Gastroesophageal sphincter (tissue), 4 donors: ENCODE measurements around the gene CEBPA. TPM values are rescaled to one million over a fixed set of nuclear protein-coding genes. Genes with fewer than 3 reads are reported as not detected.
A peak's percentile ranks its signal among the peaks of the same experiment; 100 is the strongest.
"Not testable (repeated sequence)": the region's sequence is repeated elsewhere in the genome, so short reads cannot be mapped to it uniquely, and the experiment has no call there.

ENCODE experiments used
- ATAC-seq: fragments of 150-250 bp; one replicate; pipeline ENCODE4 v1.9.1; 2016; ENCODE audit warnings: mild to moderate bottlenecking, moderate library complexity
- H3K27ac ChIP-seq, 4 donors: fragments of 200-600 bp; sonication (generic) in 3 of 4; 1 replicate in 3 of 4; 2 replicates in 1 of 4; pipeline ENCODE4 v1.5.1; 2016 to 2019
- H3K27me3 ChIP-seq: fragments of 200-600 bp; sonication (generic); one replicate; pipeline ENCODE4 v1.5.1; 2019
- H3K36me3 ChIP-seq, 2 donors: fragments of 200-600 bp; sonication (generic); one replicate each; pipeline ENCODE4 v1.5.1; 2019; ENCODE audit warnings: control low read depth in 1 of 2
- H3K4me1 ChIP-seq, 3 donors: fragments of 200-600 bp; sonication (generic); 1 replicate in 2 of 3; 2 replicates in 1 of 3; pipeline ENCODE4 v1.5.1; 2016 to 2019; ENCODE audit warnings: control low read depth in 2 of 3
- H3K4me3 ChIP-seq, 2 donors: fragments of 200-600 bp; sonication (generic); one replicate each; pipeline ENCODE4 v1.5.1; 2019; ENCODE audit warnings: mild to moderate bottlenecking in 1 of 2, moderate library complexity in 1 of 2
- H3K9me3 ChIP-seq, 3 donors: fragments of 200-600 bp; sonication (generic); one replicate each; pipeline ENCODE4 v1.5.1; 2017 to 2019; ENCODE audit warnings: control low read depth in 2 of 3
- EP300 ChIP-seq: sonication (generic); formaldehyde crosslinking; IDR thresholded peaks from one replicate; pipeline ENCODE4 v1.6.1; 2017; ENCODE audit warnings: antibody characterized with exemption, mild to moderate bottlenecking
- POLR2A ChIP-seq, 2 donors: fragments of 450-650 bp; IDR thresholded peaks; one replicate each; pipeline ENCODE4 v1.6.1; 2017; ENCODE audit warnings: antibody characterized with exemption in 2 of 2, mild to moderate bottlenecking in 2 of 2, moderate library complexity in 1 of 2
- POLR2AphosphoS5 ChIP-seq: sonication (generic); formaldehyde crosslinking; IDR thresholded peaks from one replicate; pipeline ENCODE4 v1.6.1; 2017; ENCODE audit warnings: antibody characterized with exemption
- WGBS, 2 donors: methylation state at CpG; one replicate each; pipeline ENCODE4 v1.1.5; 2018; ENCODE audit warnings: low coverage in 1 of 2; 5-methylcytosine and 5-hydroxymethylcytosine counted together
- total RNA-seq, 4 donors: library from RNA; depleted of rRNA; stranded (reverse); fragments of >200 nt; gene quantifications; one replicate each; pipeline ENCODE4 v1.1.0, GENCODE V29; 2016
- TF ChIP-seq, protein P1 (sequence below), 4 experiments: fragments of 200-600 bp in 2 of 4; fragments of 450-650 bp in 2 of 4; sonication (generic) in 1 of 4; IDR thresholded peaks; one replicate each; pipeline ENCODE4 v1.5.1; 2017 to 2019; ENCODE audit warnings: antibody characterized with exemption in 4 of 4, mild to moderate bottlenecking in 2 of 4, moderate library complexity in 2 of 4

CEBPA gene
- total RNA-seq, 4 donors from 2014 or later, result 7.0 to 11.3 (median 9.0) TPM

DNA sequence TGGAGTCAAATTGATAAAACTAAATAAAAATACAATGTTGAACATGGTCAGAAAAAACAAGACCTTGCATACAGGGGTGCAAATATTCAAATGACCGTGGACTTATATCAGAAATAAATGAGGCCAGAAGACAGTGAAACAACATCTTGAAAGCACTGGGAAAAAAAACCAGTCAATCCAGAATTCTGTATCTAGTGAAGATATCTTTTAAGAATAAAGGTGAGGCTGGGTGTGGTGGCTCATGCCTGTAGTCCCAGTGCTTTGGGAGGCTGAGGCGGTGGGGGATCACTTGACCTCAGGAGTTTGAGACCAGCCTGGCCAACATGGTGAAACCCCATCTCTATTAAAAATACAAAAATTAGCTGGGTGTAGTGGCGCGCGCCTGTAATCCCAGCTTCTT, 15.2 kb upstream of the CEBPA start:
- H3K4me3 ChIP-seq, result no peak overlapping the region
- WGBS, 2 donors, result 80 to 100% methylated on average over 1 to 5 of the region's 5 CpGs
- ATAC-seq, result no peak
- peaks cover 11% of the 10 kb centered on the region for H3K27me3 ChIP-seq
- no peak overlapping the region for H3K27ac ChIP-seq
- H3K9me3 ChIP-seq, result peaks cover 0 to 11% (median 0%) of the 10 kb centered on the region in 3 donors
- no peaks in the 10 kb centered on the region for H3K4me1 ChIP-seq
- TF ChIP-seq EP300 (no peak), POLR2A (IDR thresholded peaks at IDR 0.05) (no peak), POLR2AphosphoS5 (no peak)
- no peaks in the 10 kb centered on the region for H3K36me3 ChIP-seq

DNA sequence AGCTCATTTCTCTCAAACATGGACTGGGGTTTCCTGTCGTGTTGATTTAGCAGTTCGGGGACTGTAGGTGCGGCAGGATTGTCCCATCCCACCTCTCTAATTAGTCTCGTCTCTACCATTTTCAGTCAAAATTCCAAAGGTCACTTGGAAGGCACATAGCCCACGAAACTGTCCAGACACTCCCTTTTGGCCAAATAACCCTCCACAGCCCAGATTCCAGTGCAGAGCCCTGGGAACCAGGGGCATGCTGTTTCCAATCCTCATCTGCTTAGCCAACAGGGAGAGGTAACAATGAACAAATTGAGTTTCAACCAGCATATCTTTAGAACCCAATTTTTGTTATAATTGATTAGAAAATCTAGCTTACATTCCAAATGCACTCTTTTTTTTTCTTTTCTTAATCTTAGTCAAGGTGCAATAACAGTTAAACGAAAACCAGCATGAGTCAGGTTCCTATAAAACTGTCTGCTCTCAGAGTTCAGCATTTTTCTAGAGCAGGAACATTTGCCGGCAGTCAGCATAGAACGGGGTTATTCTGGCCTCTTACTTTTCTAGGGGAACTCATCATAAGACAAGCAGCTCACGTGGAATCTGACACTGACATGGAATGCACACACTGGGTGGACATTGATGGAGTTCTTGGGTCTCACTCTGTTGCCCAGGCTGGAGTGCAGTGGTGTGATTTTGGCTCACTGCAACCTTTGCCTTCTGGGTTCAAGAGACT, 14.4 kb upstream of the CEBPA start:
- peaks cover 0 to 8% (median 0%) of the 10 kb centered on the region in 3 donors for H3K9me3 ChIP-seq

DNA sequence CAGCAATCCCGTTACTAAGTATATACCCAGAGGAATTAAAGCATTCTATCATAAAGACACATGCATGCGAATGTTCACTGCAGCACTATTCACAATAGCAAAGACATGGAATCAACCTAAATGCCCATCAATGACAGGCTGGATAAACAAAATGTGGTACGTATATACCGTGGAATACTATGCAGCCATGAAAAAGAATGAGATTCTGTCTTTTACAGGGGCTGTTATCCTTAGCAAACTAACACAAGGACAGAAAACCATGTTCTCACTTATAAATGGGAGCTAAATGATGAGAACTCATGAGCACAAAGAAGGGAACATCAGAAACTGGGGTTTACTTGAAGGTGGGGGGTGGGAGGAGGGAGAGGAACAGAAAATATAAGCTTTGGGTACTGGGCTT, 10.5 kb upstream of the CEBPA start:
- H3K4me1 ChIP-seq, H3K4me3 ChIP-seq, ATAC-seq, H3K9me3 ChIP-seq, H3K36me3 ChIP-seq, H3K27ac ChIP-seq: not testable (repeated sequence)
- WGBS, 2 donors, result 38 to 80% methylated on average over 1 to 4 of the region's 4 CpGs
- H3K27me3 ChIP-seq, result peaks cover 40% of the 10 kb centered on the region

More for the DNA sequence above, 14.4 kb upstream of the CEBPA start:
- no peak overlapping the region for H3K27ac ChIP-seq
- peaks cover 18% of the 10 kb centered on the region for H3K27me3 ChIP-seq
- WGBS, 2 donors, result 38 to 57% methylated on average over 6 to 8 of the region's 9 CpGs
- no peaks in the 10 kb centered on the region for H3K36me3 ChIP-seq
- TF ChIP-seq POLR2A (IDR thresholded peaks at IDR 0.05), result no peak
- no peak for TF ChIP-seq EP300
- no peak for TF ChIP-seq POLR2AphosphoS5
- TF ChIP-seq, protein P1, sequence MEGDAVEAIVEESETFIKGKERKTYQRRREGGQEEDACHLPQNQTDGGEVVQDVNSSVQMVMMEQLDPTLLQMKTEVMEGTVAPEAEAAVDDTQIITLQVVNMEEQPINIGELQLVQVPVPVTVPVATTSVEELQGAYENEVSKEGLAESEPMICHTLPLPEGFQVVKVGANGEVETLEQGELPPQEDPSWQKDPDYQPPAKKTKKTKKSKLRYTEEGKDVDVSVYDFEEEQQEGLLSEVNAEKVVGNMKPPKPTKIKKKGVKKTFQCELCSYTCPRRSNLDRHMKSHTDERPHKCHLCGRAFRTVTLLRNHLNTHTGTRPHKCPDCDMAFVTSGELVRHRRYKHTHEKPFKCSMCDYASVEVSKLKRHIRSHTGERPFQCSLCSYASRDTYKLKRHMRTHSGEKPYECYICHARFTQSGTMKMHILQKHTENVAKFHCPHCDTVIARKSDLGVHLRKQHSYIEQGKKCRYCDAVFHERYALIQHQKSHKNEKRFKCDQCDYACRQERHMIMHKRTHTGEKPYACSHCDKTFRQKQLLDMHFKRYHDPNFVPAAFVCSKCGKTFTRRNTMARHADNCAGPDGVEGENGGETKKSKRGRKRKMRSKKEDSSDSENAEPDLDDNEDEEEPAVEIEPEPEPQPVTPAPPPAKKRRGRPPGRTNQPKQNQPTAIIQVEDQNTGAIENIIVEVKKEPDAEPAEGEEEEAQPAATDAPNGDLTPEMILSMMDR (IDR thresholded peaks at IDR 0.05), result no peak
- no peak for ATAC-seq
- no peaks in the 10 kb centered on the region for H3K4me1 ChIP-seq
- no peak overlapping the region for H3K4me3 ChIP-seq

DNA sequence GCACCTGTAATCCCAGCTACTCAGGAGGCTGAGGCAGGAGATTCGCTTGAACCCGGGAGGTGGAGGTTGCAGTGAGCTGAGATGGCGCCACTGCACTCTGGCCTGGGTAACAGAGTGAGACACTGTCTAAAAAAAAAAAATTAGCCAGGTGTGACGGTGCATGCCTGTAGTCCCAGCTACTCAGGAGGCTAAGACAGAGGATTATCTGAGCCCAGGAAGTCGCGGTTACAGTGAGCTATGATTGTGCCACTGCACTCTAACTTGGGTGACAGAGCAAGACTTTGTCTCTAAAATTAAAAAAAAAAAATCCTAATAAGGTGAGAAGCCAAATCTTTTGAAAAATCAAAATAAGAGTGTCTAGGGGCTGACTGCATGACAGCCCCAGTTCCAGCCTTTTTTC, 9.7 kb upstream of the CEBPA start:
- H3K4me3 ChIP-seq, result no peak overlapping the region
- H3K27me3 ChIP-seq, result peaks cover 40% of the 10 kb centered on the region
- no peaks in the 10 kb centered on the region for H3K4me1 ChIP-seq
- 100% methylated on average over 4 of the region's 6 CpGs; no CpG with 5 or more reads in 1 of the 2 donors for WGBS, 2 donors
- no peak for ATAC-seq
- no peaks in the 10 kb centered on the region for H3K9me3 ChIP-seq
- no peaks in the 10 kb centered on the region for H3K36me3 ChIP-seq
- TF ChIP-seq EP300, result no peak
- TF ChIP-seq, protein P1 (IDR thresholded peaks at IDR 0.05), result no peak
- TF ChIP-seq POLR2A (IDR thresholded peaks at IDR 0.05), result no peak
- TF ChIP-seq POLR2AphosphoS5, result no peak
- H3K27ac ChIP-seq, result no peak overlapping the region

DNA sequence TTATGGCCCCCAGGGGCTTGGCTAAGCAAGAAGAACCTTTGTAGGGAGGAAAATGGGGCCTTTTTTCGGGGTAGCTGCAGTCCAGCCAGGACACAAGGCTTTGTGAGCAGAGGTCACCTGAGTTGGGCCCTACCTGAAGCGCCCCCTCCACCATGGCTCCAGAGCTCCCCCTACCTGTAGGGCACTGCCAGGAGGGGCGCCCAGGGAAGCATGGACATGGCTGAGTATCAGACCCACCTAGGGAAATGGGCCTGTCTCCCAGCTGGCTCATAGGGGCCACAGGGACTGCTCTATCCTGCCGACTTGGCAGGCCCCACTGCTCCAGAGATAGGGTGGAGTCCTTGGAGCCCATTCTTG, 9.0 kb upstream of the CEBPA start:
- H3K27ac ChIP-seq, result no peak overlapping the region
- no peaks in the 10 kb centered on the region for H3K4me1 ChIP-seq
- H3K27me3 ChIP-seq, result peaks cover 40% of the 10 kb centered on the region
- 90 to 100% methylated on average over 1 to 2 of the region's 4 CpGs for WGBS, 2 donors
- H3K4me3 ChIP-seq, result no peak overlapping the region
- no peaks in the 10 kb centered on the region for H3K9me3 ChIP-seq
- no peak for ATAC-seq
- TF ChIP-seq EP300, result no peak
- TF ChIP-seq, protein P1 (IDR thresholded peaks at IDR 0.05), result peak in 1 of 4 experiments; percentile 14
- no peaks in the 10 kb centered on the region for H3K36me3 ChIP-seq

DNA sequence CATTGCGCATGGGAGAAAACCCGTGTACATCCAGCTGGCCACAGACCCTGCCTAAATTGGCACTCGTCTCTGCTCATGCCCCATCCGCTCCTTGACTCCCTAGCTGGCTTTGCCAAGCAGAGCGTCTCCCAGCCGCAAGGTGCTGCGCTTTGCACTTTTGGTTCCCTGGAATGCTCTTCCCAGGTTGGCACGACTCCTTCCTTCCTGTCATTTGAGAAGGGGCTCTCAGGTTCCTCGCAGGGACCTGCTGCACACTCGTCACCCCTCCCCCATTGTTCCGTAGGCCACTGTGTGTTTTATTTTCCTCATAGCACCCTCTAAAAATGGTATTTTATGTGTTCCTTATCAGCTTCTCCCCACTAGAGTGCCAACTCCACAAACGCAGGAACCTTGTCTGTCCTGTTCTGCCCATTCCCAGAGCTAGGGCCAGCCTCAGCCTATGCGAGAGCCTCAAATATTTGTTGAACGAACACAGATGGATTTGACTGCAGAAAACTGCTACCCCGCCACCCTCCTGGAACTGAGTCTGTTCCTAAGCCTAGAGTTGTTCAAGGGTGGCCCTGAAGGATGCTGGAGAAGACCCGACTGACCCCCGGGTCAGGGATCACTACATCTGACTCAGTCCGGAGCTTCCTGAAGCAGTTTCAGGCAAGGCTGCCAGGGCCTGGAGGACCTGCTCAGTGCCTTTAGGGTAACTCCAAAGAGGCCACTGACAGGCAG, 8.4 kb upstream of the CEBPA start:
- no peaks in the 10 kb centered on the region for H3K36me3 ChIP-seq
- H3K27ac ChIP-seq, result no peak overlapping the region
- WGBS, 2 donors, result 58 to 67% methylated on average over 10 to 14 of the region's 18 CpGs
- no peaks in the 10 kb centered on the region for H3K4me1 ChIP-seq
- no peak for ATAC-seq
- H3K27me3 ChIP-seq, result peaks cover 40% of the 10 kb centered on the region
- TF ChIP-seq, protein P1 (IDR thresholded peaks at IDR 0.05), result no peak
- TF ChIP-seq POLR2A (IDR thresholded peaks at IDR 0.05) (no peak), POLR2AphosphoS5 (no peak), EP300 (no peak)
- no peaks in the 10 kb centered on the region for H3K9me3 ChIP-seq
- H3K4me3 ChIP-seq, result no peak overlapping the region
